GM21825 (cell line): Measurements from ENCODE around the gene ACACA.

Source experiments
- ATAC-seq: cut with Tn5 transposase; IDR thresholded peaks from one replicate; pipeline ENCODE4 v1.9.1; 2021; ENCODE audit warnings: mild to moderate bottlenecking, moderate library complexity; ENCODE audit not compliant: unreplicated experiment

Gene ACACA

GRCh38 chr17:37142294-37142896 is 264.2 kb downstream of the ACACA start:
- no peak for ATAC-seq

GRCh38 chr17:37138571-37139120 is 268.0 kb downstream of the ACACA start:
- ATAC-seq = no peak

- no peak for ATAC-seq
Measured at GRCh38 chr17:37137906-37138514, 268.6 kb downstream of the ACACA start.

- ATAC-seq = no peak
Measured at GRCh38 chr17:37137070-37137610, 269.5 kb downstream of the ACACA start.

GRCh38 chr17:37135576-37135975 is 271.1 kb downstream of the ACACA start:
- ATAC-seq = no peak

- ATAC-seq = no peak
Measured at GRCh38 chr17:37134050-37134449, 272.6 kb downstream of the ACACA start.

- no peak for ATAC-seq
Measured at GRCh38 chr17:37133136-37133535, 273.5 kb downstream of the ACACA start.

- no peak for ATAC-seq
Measured at GRCh38 chr17:37131669-37132611, 274.7 kb downstream of the ACACA start.

GRCh38 chr17:37130984-37131446 is 275.6 kb downstream of the ACACA start:
- ATAC-seq = no peak

- no peak for ATAC-seq
Measured at GRCh38 chr17:37124821-37125173, 281.8 kb downstream of the ACACA start.

- no peak for ATAC-seq
Measured at GRCh38 chr17:37123941-37124820, 282.5 kb downstream of the ACACA start.

GRCh38 chr17:37123386-37123785 is 283.2 kb downstream of the ACACA start:
- ATAC-seq = no peak

- ATAC-seq = no peak
Measured at GRCh38 chr17:37121616-37122015, 285.0 kb downstream of the ACACA start.

- ATAC-seq = no peak
Measured at GRCh38 chr17:37118366-37119137, 288.1 kb downstream of the ACACA start.

GRCh38 chr17:37117373-37118142 is 289.1 kb downstream of the ACACA start:
- no peak for ATAC-seq

GRCh38 chr17:37116671-37117185 is 289.9 kb downstream of the ACACA start:
- no peak for ATAC-seq

- ATAC-seq = no peak
Measured at GRCh38 chr17:37111329-37111728, 295.3 kb downstream of the ACACA start.

- no peak for ATAC-seq
Measured at GRCh38 chr17:37110746-37111145, 295.9 kb downstream of the ACACA start.
